Esophagus muscularis mucosa (tissue), 3 donors: ENCODE results near the gene FCRLA.

Source experiments
- EP300 ChIP-seq: sonication (generic); formaldehyde crosslinking; IDR thresholded peaks from one replicate; pipeline ENCODE4 v1.6.1; 2017; ENCODE audit warnings: antibody characterized with exemption
- TF ChIP-seq, protein P1 (sequence below), 3 experiments: fragments of 200-600 bp in 2 of 3; fragments of 450-650 bp in 1 of 3; sonication (generic) in 2 of 3; IDR thresholded peaks; one replicate each; pipeline ENCODE4 v1.5.1; 2017 to 2019; ENCODE audit warnings: antibody characterized with exemption in 3 of 3, mild to moderate bottlenecking in 2 of 3, moderate library complexity in 1 of 3

DNA sequence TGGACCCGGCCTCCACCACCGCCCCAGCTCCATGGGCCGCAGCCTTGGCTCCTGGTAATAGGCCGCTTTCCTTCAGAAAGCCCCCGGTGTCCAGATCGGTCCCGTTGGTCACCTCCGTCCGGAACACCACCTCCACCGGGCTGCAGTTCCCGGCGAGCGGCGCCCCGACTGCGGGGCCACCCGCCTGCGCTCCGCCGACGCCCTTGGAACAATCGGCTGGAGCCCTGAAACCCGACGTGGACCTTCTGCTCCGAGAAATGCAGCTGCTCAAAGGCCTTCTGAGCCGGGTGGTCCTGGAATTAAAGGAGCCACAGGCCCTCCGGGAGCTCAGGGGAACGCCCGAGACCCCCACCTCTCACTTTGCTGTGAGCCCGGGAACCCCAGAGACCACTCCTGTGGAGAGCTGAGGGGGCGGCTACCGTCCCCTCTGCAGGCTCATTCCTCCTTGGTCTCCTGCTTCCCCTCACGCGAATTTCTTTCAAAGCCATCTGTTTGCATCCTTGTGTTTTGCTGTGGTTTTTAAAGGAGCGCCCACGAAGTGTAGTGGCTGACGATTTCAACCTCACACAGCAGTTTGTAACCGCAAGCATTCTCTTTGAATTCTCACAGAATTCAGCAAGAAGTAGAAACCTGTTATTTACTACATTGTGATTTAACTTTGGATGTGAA lies 20.4 kb downstream of the FCRLA start:
- TF ChIP-seq, protein P1, sequence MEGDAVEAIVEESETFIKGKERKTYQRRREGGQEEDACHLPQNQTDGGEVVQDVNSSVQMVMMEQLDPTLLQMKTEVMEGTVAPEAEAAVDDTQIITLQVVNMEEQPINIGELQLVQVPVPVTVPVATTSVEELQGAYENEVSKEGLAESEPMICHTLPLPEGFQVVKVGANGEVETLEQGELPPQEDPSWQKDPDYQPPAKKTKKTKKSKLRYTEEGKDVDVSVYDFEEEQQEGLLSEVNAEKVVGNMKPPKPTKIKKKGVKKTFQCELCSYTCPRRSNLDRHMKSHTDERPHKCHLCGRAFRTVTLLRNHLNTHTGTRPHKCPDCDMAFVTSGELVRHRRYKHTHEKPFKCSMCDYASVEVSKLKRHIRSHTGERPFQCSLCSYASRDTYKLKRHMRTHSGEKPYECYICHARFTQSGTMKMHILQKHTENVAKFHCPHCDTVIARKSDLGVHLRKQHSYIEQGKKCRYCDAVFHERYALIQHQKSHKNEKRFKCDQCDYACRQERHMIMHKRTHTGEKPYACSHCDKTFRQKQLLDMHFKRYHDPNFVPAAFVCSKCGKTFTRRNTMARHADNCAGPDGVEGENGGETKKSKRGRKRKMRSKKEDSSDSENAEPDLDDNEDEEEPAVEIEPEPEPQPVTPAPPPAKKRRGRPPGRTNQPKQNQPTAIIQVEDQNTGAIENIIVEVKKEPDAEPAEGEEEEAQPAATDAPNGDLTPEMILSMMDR (IDR thresholded peaks at IDR 0.05), result no peak
- TF ChIP-seq EP300, result no peak
